ENCODE results near the gene TMEM51.

DNA sequence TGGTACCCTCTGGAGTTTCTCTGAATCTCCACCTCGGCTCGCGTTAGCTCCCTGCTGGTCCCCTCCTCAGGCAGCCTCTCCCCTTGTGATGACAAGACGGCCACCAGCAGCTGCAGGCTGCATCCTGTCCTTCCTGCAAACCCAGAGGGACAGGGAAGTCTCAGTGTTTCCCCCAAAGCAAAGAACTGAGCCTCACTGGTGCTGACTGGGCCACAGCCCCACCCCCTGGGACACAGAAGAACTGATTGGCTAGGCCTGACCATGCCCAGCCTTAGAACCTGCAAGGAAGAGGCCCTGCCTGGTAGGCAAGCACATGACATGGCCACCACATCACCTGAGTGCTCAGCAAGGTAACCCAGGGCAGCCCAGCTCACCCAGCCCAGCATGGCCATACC, 34.6 kb downstream of the TMEM51 start:
- TF ChIP-seq CTCF (IDR thresholded peaks at IDR 0.05; ENCODE audit: insufficient read depth, low read length, poor library complexity, severe bottlenecking) (no peak), EZH2phosphoT487 (conservative IDR thresholded peaks at IDR 0.05; ENCODE audit: low read length) (no peak)
